Mucosa of descending colon (tissue), 3 donors: ENCODE results near the gene PDZRN3. TPM values are rescaled to one million over a fixed set of nuclear protein-coding genes. Genes with fewer than 3 reads are reported as not detected.

Experiments used
- ATAC-seq: fragments of 200-7000 bp; cut with Tn5 transposase; one replicate; pipeline ENCODE4 v1.9.1; 2020; ENCODE audit warnings: mild to moderate bottlenecking, moderate library complexity
- DNase-seq, 3 donors: peaks; one replicate each; pipeline ENCODE4 v3.0.0-alpha.2; 2020
- H3K36me3 ChIP-seq: fragments of 200-600 bp; one replicate; pipeline ENCODE4 v1.8.0; 2021; ENCODE audit warnings: low read depth, mild to moderate bottlenecking
- H3K4me1 ChIP-seq: fragments of 200-600 bp; one replicate; pipeline ENCODE4 v1.8.0; 2021; ENCODE audit warnings: low read depth, mild to moderate bottlenecking
- H3K4me3 ChIP-seq: fragments of 200-600 bp; one replicate; pipeline ENCODE4 v1.8.0; 2021; ENCODE audit warnings: mild to moderate bottlenecking
- H3K9me3 ChIP-seq: fragments of 200-600 bp; one replicate; pipeline ENCODE4 v1.8.0; 2021; ENCODE audit warnings: mild to moderate bottlenecking
- CTCF ChIP-seq: fragments of 200-600 bp; IDR thresholded peaks from one replicate; pipeline ENCODE4 v1.8.0; 2022; ENCODE audit warnings: antibody characterized with exemption, mild to moderate bottlenecking
- intact Hi-C, 2 donors: fragments of 100-400 bp; cut with DNase I in 1 of 2; cut with micrococcal nuclease in 1 of 2; formaldehyde crosslinking; loops; one replicate each; pipeline versions ENCODE4 v1.11.0 to v1.11.1; 2022; cut with DNase I, micrococcal nuclease
- total RNA-seq, 3 donors: library from RNA; stranded (reverse); fragmentation: NEBNext Ultra II Directional in 2 of 3; extraction: Animal tissue kit (Norgen Biotek cat#: 25700) in 2 of 3; gene quantifications; one replicate each; pipeline versions ENCODE4 v1.2.1 to v1.2.4, GENCODE V29; 2021 to 2023
- donor health status: DM: no; HTN: no; CAD: no; lungs with moderate emphysema.
- donor health status: DM: no; HTN: no; CAD: no.
- donor health status: DM: no; HTN: yes; CAD: no.

PDZRN3 gene
- total RNA-seq, 3 donors from 2014 or later = 17.9 to 147 (median 18.5) TPM

GRCh38 chr3:73448761-73449301 lies 175.9 kb downstream of the PDZRN3 start:
- intact Hi-C loops = no loop called here
- Histone ChIP-seq H3K36me3 (no peaks in the 10 kb centered on the region), H3K9me3 (no peaks in the 10 kb centered on the region), H3K4me1 (no peaks in the 10 kb centered on the region), H3K4me3 (no peak overlapping the region)
- peak; percentile 34 for ATAC-seq
- no peak for TF ChIP-seq CTCF
- DNase-seq = no peak

- Histone ChIP-seq H3K4me1 (no peaks in the 10 kb centered on the region), H3K36me3 (no peaks in the 10 kb centered on the region), H3K9me3 (no peaks in the 10 kb centered on the region), H3K4me3 (no peak overlapping the region)
- DNase-seq (no peak), ATAC-seq (no peak)
- TF ChIP-seq CTCF = no peak
- intact Hi-C loops = no loop called here
These were observed 176.7 kb downstream of the PDZRN3 start for GRCh38 chr3:73448041-73448440.

GRCh38 chr3:73447111-73447510 lies 177.6 kb downstream of the PDZRN3 start:
- ATAC-seq (no peak), DNase-seq (no peak)
- Histone ChIP-seq H3K4me1 (no peaks in the 10 kb centered on the region), H3K9me3 (no peaks in the 10 kb centered on the region), H3K4me3 (no peak overlapping the region), H3K36me3 (no peaks in the 10 kb centered on the region)
- intact Hi-C loops = no loop called here
- no peak for TF ChIP-seq CTCF

GRCh38 chr3:73446467-73447110 lies 178.2 kb downstream of the PDZRN3 start:
- DNase-seq (no peak), ATAC-seq (no peak)
- TF ChIP-seq CTCF = no peak
- intact Hi-C loops = no loop called here
- H3K4me3 ChIP-seq = no peak overlapping the region
- H3K4me1 ChIP-seq = no peaks in the 10 kb centered on the region
- no peaks in the 10 kb centered on the region for H3K36me3 ChIP-seq
- no peaks in the 10 kb centered on the region for H3K9me3 ChIP-seq

GRCh38 chr3:73442886-73443285 lies 181.9 kb downstream of the PDZRN3 start:
- DNase-seq = no peak
- Histone ChIP-seq H3K4me1 (no peaks in the 10 kb centered on the region), H3K9me3 (no peaks in the 10 kb centered on the region), H3K4me3 (no peak overlapping the region), H3K36me3 (no peaks in the 10 kb centered on the region)
- no peak for ATAC-seq
- TF ChIP-seq CTCF = no peak
- intact Hi-C loops = no loop called here
